GM21723 (cell line): Measurements from ENCODE around the gene SLC29A3.

Source experiments
- ATAC-seq: cut with Tn5 transposase; IDR thresholded peaks from one replicate; pipeline ENCODE4 v1.9.1; 2021; ENCODE audit warnings: mild to moderate bottlenecking, moderate library complexity; ENCODE audit not compliant: unreplicated experiment

SLC29A3 gene

DNA sequence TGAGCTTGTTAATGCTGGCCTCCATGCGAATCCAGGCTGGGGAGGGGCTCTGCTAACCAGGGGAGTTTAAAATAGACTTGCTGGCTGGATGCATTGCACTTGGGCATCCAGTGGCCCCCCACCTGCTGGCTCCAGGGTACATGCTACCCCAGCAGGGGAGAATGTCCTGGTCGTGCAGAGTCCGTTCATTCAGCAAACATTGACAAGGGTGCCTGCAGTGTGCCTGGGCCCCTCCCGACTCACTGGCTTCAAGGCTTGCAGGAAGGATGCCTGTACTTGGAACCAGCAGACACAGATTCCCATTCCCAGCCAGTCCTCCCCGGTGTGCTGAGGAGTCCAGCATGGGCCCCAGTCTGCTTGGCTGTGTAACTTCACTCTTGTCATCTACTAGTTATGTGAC, 1.5 kb downstream of the SLC29A3 start:
- no peak for ATAC-seq

DNA sequence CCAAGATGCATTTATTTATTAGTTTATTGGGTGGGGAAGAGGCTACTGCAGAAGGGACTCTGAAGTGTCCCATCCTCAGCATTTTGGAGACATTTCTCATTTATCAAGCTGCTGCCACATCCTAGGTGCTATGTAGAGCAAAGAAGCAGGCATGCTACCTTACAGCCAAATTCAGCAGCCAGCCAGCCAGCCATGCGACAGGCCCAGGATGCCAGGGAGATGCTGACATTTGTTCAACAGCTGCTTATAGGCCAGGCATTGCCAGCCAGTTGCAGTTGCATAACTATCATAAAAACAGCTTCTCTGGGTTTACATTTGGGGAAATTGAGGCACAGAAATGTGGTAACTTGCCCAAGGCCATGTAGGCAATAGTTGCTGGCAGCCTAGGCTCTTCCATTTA, 2.3 kb downstream of the SLC29A3 start:
- no peak for ATAC-seq

DNA sequence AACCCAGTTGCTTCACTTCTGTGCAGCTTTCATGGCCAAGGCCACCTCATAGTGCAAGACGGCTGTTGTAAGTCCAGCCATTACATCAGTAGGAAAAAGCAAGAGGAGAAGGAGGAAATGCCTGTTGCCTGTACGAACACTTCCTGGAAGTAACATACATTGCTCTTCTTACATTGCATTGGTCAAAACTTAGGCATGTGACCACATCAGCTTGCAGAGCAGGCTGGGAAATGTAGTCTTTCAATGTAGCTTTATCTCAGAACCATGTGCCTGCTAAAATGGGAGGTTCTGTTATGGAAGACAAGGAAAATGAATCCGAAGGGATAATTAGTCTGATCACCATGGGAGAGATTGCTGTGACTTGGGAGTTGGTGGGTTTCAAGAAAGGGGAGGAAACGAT, 4.3 kb downstream of the SLC29A3 start:
- no peak for ATAC-seq

DNA sequence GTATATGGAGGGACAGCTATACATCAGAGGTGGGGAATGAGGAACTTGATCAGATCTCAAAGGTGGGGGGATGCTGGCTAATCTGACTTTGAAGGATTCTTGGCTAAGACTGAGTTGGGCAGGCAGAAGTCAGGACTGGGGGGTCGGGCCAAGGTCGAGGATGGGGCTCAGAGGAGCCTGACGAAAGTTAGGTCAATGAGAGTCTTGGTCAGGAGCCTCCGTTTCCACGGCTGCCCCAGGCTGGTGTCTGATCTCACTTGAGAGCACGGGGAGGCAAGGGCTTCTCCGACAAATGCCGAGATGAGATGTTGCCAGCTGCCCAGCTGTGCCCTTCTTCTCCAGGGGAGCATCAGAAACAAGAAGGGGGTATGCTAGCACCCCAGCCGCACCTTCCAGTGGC, 5.7 kb downstream of the SLC29A3 start:
- no peak for ATAC-seq

DNA sequence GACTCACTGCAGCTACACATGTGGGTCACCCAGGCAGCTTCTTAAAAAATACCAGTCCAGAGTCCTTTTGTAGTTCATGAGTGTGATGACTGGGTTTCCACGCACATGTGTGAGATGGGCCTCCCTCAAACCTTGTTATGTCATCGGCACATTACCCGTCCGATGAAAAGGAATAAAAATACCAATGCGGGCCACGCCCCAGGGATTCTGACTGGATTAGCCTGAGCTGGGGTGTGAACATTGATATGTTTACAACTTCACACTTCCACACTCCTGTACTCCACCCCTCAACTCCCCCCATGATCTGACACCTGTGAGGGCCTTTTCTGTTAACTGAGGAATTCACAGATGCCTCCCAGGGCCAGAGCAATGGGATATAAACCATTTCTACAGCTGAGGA, 6.2 kb downstream of the SLC29A3 start:
- no peak for ATAC-seq

DNA sequence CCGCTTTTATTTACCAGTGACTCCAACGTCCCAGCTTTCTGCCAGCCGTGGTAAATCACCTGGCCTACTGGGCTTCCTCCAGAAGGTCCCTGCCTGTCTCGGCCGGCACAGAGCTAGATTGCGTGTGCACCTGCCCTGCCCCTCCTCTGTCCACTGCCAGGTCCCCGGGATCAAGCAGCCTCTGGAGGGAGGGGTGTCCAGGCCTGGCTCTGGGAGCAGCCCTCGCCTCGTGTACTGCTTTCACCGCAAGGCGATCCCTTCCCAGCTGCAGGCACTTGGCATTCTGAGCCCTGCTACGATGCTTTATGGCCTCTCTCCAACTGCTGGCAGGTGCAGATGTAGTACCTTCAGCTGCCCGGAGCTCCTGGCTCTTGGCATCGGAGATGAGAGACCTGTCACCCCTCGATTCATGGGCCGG, 7.4 kb downstream of the SLC29A3 start:
- ATAC-seq, result no peak

DNA sequence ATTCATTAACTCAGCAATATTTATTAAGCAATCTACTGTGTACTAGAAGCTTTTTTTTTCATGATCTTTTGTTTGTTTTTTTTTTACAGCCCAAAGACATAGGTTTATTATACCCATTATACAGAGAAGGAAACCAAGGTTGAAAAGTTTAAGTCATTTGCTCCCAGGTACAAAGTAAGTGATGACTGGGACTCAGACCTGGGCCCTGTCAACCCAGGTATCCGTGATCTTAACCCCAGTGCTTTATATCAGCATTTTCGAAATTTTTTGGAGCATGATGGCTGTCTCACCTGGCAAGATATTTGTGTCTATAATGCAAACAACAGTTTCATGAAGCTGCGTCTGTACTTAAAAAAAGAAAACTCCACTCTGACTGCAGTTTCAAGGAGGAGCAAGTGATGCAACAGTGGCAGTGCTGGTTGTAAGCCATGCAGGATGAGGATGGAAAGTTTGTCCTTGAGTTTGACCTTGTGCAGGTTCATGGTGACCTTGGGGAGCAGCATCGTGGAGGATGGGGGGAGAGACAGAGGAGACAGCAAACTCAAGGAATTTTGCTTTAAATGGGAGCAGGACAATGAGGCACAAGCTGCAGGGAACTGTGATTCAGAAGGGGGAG, 11.8 kb downstream of the SLC29A3 start:
- no peak for ATAC-seq

DNA sequence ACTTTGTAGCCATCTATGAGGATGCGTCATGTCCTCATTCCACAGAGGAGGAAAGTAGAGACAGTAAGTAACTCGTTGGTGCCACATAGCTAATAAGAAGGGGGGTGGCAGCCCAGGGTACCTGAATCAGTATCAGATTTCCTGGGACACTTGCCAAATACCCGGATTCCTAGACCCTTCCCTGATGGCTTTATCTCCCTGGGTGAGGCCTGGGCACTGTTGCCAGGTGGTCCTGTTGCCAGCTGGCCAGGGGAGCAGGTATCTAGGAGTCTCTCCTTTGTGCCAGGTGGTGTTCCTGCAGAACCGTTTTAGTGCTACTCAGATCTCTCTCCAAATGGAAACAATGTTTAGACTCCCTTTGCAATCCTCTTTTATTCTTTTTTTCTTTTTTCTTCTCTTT, 12.7 kb downstream of the SLC29A3 start:
- no peak for ATAC-seq

DNA sequence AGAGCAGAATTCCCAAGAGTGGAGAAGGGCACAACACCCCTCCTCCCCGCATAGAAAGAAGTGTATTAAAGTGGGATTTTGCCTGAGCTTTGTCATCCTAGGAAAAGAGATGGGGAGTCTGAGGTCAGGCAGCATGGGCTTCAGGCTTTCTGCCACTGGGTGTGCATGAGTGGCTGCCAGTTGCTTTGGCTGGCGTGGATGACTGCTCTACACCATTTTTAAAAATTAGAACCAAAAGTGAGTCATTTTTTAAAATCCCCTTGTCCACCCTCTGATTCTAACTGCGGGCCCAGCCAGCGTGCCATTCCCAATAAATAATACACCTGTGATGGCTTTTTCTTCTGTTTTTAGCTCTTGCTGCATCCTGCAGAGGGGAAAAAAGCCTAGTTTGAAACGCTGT, 13.4 kb downstream of the SLC29A3 start:
- no peak for ATAC-seq

DNA sequence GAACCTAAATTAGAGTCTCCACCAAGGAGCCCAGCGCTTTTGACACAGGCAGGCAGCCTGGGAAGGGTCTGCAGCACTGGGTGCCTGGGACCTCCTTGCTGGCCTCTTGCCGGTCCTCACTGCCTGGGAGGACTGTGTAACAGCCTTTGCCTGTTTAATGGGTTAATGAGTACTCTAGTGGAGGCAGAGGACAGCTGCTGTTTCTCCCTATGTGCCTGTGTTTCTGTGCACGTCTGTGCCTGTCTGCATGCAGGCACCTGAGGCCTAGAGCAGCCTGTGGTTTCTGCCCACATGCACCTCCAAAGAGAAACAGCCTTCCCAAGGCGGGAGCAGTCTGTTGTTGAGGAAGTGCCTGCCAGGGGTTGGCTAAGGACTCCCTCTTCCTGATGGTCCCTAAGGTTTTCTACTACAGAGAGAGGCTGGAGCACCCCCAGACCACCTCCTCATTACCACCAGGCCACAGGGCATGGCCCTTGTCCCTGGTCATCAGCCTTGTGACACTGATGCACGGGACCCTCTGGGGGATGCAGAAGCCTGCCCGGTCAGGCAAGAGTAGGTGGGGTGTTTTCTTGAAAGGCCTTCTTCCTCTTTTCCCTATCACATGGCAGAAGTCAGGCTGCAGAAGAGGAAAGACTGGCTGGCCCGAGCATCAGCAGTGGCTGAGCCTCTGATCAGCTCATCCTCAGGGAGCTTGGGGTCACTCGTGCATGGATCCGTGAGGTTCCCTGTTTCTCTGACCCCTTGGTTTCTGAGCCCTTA, 14.2 kb downstream of the SLC29A3 start:
- no peak for ATAC-seq

DNA sequence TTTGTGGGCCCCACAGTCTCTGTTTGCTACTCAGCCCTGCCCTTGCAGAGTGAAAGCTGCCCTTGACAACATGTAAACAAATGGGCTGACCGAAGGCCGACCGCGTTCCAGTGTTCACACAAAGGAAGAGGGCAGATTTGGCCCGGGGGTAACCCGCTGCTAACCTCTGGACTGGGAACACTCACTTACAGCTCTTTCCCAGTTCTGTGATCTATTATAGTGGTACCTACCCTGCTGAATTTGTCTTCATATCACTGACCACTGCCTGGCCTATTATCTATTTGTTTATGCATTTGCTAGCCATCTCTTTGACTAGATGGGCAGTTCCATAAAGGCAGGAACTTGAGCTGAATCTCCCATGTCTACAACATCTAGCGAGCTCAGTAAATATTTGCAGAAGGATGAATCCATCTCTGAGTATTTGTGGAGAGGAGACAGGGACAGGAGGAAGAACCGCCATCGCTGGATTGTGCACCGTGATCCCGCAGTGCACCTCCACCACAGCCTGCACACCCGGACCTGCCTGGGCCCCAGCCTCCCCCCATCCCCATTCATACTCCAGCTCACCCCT, 15.2 kb downstream of the SLC29A3 start:
- no peak for ATAC-seq

DNA sequence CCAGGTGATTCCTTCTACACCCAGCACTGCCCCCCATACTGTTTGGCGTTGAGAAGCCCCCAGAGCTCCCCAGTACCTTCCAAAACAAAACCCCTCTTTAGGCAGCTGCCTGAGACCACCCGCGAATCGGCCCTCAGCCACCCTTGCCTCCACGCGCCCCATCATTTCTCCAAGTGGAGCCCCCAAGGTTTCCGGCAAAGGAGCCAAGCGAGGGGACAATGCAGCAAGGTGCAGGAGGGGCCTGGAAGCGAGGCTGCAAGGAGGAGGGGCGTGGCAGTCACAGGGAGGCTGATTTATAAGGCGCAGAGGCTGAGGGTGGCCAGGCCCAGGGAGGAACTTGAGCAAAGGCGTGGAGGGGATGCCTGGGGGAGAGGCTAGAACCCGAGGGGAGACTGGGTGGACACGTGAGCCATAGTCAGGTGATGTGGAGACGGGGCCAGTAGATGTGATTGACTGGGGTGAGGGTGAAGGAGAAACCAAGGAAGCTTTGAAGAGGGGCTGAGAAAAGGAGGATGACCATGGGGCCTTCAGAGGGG, 16.2 kb downstream of the SLC29A3 start:
- ATAC-seq, result no peak

DNA sequence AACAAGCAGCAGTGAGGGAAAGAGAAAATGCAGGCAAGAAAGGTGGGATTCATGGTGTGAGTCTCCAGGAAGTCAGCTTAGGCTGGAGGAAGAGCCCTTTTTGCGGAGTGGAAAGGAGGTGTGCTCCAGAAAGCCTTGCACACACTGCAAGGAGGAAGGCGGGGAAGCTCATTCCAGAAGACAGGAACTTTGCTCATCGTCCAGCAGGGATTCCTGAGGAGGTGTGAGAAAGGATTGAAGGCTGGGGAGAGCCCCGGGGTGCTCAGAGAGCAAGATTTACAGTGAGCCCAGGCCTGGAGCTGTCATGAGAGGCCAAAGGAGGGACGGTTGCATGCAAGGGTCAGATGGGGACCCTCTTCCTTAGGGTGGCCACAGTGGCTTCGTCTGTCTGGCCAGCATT, 17.6 kb downstream of the SLC29A3 start:
- no peak for ATAC-seq

DNA sequence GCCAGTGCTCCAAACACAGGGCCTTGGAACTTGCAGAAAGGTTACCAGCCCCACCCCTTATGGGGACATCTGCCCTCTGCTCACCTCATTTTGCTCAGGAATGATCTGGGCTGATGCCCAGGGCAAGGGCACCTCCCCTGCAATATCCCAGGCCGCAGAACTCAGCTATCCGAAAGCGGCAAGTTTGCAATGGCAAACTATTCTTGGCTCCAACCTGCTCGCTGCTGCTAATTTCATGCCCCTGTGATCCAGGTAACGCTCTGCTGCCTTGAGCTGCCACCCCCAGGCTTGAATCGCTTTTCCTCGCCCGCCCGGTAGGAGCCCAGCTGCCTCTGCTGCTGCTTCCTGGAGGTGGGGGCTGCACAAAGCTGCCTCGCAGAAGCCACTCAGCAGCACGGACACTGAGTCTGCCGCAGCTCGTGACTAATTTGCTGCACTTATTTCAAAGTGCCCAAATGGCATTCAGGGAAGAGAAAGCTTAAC, 18.2 kb downstream of the SLC29A3 start:
- ATAC-seq, result no peak

DNA sequence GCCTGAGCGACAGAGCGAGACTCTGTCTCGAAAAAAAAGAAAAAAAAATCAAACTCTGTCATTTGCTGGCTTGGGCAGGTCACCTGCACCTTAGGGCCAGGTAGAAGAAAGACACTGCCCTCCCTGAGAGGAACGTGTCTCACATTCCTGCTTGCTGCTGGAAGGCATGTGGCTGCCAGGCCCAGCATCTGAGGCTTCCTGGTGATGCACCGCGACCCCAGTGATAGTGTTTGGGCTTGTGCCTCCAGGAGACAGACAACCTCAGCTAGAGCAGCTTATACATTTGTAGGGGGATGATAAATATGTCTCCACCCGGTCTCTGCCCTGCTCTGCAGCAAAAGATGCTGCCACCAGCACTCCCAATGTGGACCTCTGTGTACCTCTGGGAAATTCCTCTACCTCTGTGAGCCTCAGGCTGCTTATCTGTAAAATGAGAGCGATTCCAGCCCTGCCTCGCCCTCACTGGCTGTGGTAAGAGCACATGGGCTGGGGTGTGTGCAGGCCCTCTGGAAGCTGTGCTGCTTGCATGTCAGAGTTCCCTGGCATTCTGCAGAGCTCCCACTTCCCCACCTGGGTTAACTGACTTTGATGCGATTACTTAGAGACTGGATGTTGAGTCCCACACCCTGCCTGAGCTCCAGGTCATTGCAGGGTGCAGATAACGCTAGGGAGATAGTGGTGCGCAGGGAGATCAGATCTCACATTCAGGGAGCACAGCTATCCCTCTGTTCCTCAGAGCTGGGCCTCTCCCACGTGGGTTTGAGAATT, 19.9 kb downstream of the SLC29A3 start:
- ATAC-seq, result no peak

DNA sequence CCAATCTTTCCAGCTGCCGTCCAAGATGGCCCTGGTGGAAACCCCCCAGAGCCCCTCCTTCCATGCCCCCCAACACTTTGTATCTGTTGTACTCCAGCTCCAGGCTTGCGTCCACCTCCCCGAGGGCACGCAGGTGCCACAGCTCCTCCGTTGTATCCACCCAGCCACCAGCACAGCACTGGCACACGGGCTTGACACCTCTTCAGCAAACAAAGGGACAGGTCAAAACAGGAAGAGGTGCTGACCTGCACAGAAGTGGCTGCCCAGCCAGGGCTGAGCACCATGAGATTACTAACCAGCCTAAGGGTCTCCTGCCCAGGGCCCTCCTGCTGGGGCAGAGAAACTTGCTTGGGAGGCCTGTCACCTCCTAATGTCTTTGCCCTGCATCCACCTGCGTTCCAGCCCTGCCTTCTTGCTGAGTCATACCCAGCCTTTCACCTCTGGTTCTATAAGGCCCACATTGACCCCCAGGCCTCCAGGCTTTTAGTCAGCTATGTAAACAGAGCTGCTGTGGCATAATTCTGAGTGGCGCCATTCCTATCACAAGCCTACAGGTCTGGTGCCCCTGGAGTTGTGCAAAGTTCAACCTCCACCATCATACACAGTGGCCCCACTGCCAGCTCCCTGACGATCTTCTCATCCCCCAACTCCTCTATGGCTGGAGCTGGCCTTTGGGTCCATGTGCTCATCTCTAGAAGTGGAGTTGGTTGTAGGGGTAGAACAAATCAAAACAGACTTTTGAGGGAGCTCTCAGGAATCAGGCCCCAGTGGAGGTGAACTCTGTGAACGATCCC, 20.9 kb downstream of the SLC29A3 start:
- ATAC-seq, result no peak

DNA sequence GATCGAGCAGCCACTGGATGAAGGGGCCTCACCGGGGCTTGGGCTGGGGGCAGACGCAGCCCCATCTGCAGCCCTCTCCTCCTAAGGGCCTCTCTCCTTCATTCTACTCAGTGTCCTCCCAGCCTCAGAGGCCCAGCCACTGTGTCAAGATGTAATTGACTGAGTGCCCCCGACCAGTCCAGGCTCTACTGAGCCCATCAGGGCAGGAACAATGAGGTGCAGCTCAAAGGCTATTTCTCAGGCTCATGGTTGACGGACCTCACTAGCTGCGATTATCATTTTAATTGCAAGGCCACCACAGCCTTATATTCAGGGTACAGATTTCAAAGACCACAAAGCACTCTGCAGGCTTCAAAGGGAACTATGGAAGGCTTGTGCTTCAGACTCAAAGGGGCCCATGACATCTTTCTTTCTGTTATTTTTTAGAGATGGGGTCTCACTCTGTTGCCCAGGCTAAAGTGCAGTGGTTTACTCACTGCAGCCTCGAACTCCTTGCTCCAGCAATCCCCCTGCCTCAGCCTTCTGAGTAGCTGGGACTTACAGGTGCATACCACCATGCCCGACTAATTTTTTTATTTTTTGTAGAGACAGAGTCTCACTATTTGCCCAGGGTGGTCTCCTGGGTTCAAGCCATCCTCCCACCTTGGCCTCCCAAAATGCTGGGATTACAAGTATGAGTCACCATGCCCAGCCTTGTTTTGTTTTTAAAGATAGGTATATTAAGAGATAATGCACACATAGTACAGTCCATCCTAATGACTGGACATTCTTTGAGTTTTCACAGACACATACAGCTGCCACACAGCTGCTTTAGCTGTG, 23.7 kb downstream of the SLC29A3 start:
- ATAC-seq, result no peak

DNA sequence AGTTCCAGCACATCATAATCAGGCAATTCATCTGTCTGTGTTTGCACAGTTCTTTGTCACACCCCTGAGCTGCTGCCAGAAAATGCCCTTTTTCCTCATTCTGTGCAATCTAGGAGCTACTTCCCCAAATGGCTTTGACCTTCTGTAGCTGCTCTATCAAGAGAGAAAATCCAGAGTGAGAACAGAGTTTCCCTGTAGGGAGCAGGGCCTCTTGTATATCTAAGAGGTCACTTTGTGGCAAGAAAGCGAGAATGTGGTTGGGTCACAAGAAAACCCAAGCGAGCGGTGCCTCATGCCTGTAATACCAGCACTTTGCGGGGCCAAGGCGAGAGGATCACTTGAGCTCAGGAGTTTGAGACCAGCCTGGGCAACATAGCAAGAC, 24.3 kb downstream of the SLC29A3 start:
- ATAC-seq, result no peak

DNA sequence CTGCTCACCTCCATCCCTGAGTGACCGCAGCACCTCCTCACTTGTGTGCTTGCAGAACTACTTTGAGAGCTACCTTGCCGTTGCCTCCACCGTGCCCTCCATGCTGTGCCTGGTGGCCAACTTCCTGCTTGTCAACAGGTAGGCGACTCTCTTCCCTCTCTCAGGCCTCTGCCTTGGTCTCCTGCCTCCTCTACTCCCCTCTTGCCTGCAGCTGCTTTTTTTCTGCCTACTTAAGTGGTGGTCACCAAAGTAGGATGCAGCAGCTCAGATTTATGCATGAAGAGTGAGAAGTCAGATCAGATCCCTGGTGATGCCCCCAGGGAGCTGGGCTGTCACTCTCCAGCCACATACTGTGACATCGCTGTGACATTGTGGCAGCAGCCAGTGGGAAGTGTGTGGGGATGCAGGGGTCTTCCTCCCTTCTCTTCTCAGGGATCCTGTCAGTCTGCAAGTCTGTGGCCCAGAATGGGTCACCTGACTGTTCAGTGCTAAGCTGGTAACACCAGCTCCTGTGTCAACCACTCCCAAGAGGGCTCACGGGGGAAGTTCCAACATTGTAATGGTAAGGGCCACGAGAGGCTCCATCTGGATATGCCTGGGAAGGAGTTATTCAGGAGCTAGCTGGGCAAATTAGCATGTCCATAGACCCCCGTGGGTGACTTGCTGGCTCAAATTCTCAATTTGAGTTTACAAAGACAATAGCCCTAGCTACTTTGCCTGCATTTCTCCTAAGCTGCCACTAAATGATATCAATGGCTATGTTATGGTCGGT, 25.3 kb downstream of the SLC29A3 start:
- ATAC-seq, result no peak
